GM19468 (cell line): ENCODE measurements around the gene EPS8L3.
A peak's percentile ranks its signal among the peaks of the same experiment; 100 is the strongest.

Experiments used
- ATAC-seq: cut with Tn5 transposase; IDR thresholded peaks from one replicate; pipeline ENCODE4 v1.9.1; 2021; ENCODE audit warnings: mild to moderate bottlenecking, moderate library complexity, moderate number of reproducible peaks; ENCODE audit not compliant: unreplicated experiment; ENCODE audit errors: extremely low read depth

The EPS8L3 gene

GRCh38 chr1:109793486-109794318 is 30.0 kb upstream of the EPS8L3 start:
- no peak for ATAC-seq

- ATAC-seq, result no peak
Measured at GRCh38 chr1:109793089-109793485, 29.4 kb upstream of the EPS8L3 start.

- no peak for ATAC-seq
Measured at GRCh38 chr1:109792056-109792831, 28.5 kb upstream of the EPS8L3 start.

GRCh38 chr1:109791495-109792043 is 27.8 kb upstream of the EPS8L3 start:
- ATAC-seq, result no peak

- ATAC-seq, result peak; percentile 62
Measured at GRCh38 chr1:109790735-109791494, 27.2 kb upstream of the EPS8L3 start.

- no peak for ATAC-seq
Measured at GRCh38 chr1:109790329-109790728, 26.6 kb upstream of the EPS8L3 start.

GRCh38 chr1:109789551-109790180 is 25.9 kb upstream of the EPS8L3 start:
- ATAC-seq, result no peak

- no peak for ATAC-seq
Measured at GRCh38 chr1:109788695-109789521, 25.2 kb upstream of the EPS8L3 start.

GRCh38 chr1:109787845-109788601 is 24.3 kb upstream of the EPS8L3 start:
- no peak for ATAC-seq

GRCh38 chr1:109787211-109787844 is 23.6 kb upstream of the EPS8L3 start:
- ATAC-seq, result no peak

- no peak for ATAC-seq
Measured at GRCh38 chr1:109786531-109787021, 22.9 kb upstream of the EPS8L3 start.

- ATAC-seq, result no peak
Measured at GRCh38 chr1:109786112-109786480, 22.4 kb upstream of the EPS8L3 start.

GRCh38 chr1:109785446-109786111 is 21.9 kb upstream of the EPS8L3 start:
- no peak for ATAC-seq

- no peak for ATAC-seq
Measured at GRCh38 chr1:109784551-109785252, 21.0 kb upstream of the EPS8L3 start.

GRCh38 chr1:109783436-109783835 is 19.7 kb upstream of the EPS8L3 start:
- ATAC-seq, result no peak

- no peak for ATAC-seq
Measured at GRCh38 chr1:109782927-109783326, 19.2 kb upstream of the EPS8L3 start.

- no peak for ATAC-seq
Measured at GRCh38 chr1:109782514-109782913, 18.8 kb upstream of the EPS8L3 start.
